ENCODE results near the gene RBM14.

DNA sequence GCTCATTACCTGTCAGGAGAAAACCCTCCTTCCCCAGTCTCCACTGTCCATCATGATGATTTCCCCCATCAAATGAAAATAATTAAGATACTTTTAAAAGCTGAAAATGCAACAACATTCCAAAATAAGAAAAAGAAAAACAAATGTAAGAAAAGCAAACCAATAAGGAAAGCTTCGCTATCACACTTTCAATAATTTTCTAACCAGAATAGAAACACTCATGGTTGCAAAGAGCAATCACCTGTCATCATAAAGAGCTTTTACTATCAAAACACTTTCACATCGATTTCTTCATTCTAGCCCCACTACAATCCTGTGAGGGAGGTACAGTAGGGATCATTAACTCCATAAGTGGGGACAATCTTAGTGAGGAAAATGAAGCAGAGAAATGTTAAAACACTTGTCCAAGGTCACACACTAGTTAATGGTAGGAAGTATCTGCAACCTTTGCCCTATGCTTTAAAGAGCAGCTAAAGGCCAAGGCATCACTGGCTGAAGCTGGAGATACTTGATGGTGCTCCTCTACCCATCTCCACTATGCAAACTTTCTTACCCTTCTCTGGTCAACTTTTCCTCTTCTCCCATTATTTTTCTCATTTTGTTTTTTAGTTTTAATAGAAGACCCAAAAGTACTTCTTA, 58.7 kb downstream of the RBM14 start:
- TF ChIP-seq, protein P1, sequence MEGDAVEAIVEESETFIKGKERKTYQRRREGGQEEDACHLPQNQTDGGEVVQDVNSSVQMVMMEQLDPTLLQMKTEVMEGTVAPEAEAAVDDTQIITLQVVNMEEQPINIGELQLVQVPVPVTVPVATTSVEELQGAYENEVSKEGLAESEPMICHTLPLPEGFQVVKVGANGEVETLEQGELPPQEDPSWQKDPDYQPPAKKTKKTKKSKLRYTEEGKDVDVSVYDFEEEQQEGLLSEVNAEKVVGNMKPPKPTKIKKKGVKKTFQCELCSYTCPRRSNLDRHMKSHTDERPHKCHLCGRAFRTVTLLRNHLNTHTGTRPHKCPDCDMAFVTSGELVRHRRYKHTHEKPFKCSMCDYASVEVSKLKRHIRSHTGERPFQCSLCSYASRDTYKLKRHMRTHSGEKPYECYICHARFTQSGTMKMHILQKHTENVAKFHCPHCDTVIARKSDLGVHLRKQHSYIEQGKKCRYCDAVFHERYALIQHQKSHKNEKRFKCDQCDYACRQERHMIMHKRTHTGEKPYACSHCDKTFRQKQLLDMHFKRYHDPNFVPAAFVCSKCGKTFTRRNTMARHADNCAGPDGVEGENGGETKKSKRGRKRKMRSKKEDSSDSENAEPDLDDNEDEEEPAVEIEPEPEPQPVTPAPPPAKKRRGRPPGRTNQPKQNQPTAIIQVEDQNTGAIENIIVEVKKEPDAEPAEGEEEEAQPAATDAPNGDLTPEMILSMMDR (conservative IDR thresholded peaks at IDR 0.05; ENCODE audit: low read depth, low read length), result no peak
- TF ChIP-seq POLR2A (IDR thresholded peaks at IDR 0.05; ENCODE audit: low read depth, low read length), result no peak
- TF ChIP-seq, protein P2, sequence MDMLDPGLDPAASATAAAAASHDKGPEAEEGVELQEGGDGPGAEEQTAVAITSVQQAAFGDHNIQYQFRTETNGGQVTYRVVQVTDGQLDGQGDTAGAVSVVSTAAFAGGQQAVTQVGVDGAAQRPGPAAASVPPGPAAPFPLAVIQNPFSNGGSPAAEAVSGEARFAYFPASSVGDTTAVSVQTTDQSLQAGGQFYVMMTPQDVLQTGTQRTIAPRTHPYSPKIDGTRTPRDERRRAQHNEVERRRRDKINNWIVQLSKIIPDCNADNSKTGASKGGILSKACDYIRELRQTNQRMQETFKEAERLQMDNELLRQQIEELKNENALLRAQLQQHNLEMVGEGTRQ (IDR thresholded peaks at IDR 0.05; ENCODE audit: low read depth, low read length), result no peak
- TF ChIP-seq BHLHE40 (IDR thresholded peaks at IDR 0.05; ENCODE audit: low read depth, low read length), result no peak
- no peak for TF ChIP-seq MAFK (IDR thresholded peaks at IDR 0.05; ENCODE audit: low read depth, low read length)

All from IMR-90 (cell line).